ENCODE measurements around the gene PASK.
"Not testable (repeated sequence)": the region's sequence is repeated elsewhere in the genome, so short reads cannot be mapped to it uniquely, and the experiment has no call there.

The PASK gene

GRCh38 chr2:241110089-241110606 lies 39.1 kb downstream of the PASK start:
- Histone ChIP-seq H3K27ac (peak overlapping the region; percentile 59), H3K9me3 (no peaks in the 10 kb centered on the region), H3K4me3 (no peak overlapping the region), H3K36me3 (peaks cover 70% of the 10 kb centered on the region), H3K4me2 (peak overlapping the region; percentile 68), H4K20me1 (no peaks in the 10 kb centered on the region), H3K27me3 (no peaks in the 10 kb centered on the region), H3K4me1 (peaks cover 56% of the 10 kb centered on the region), H3K9ac (no peak overlapping the region)
- TF ChIP-seq Cebpa-rat (IDR thresholded peaks at IDR 0.05) = no peak

GRCh38 chr2:241109210-241110088 lies 39.8 kb downstream of the PASK start:
- Histone ChIP-seq H3K9me3 (no peaks in the 10 kb centered on the region), H3K27ac (no peak overlapping the region), H3K36me3 (peaks cover 63% of the 10 kb centered on the region), H3K4me3 (no peak overlapping the region), H4K20me1 (no peaks in the 10 kb centered on the region), H3K9ac (no peak overlapping the region), H3K4me1 (peaks cover 58% of the 10 kb centered on the region), H3K27me3 (no peaks in the 10 kb centered on the region), H3K4me2 (peak overlapping the region; percentile 64)
- TF ChIP-seq Cebpa-rat (IDR thresholded peaks at IDR 0.05) = no peak

GRCh38 chr2:241108271-241109209 lies 40.7 kb downstream of the PASK start:
- H3K4me1 ChIP-seq = peaks cover 61% of the 10 kb centered on the region
- no peaks in the 10 kb centered on the region for H4K20me1 ChIP-seq
- peaks cover 54% of the 10 kb centered on the region for H3K36me3 ChIP-seq
- no peak for TF ChIP-seq Cebpa-rat (IDR thresholded peaks at IDR 0.05)
- no peak overlapping the region for H3K9ac ChIP-seq
- H3K27ac ChIP-seq = peak overlapping the region; percentile 20; the same call in 1 of the 2 replicates
- no peaks in the 10 kb centered on the region for H3K9me3 ChIP-seq
- no peaks in the 10 kb centered on the region for H3K27me3 ChIP-seq
- H3K4me2 ChIP-seq = peak overlapping the region; percentile 64
- H3K4me3 ChIP-seq = no peak overlapping the region

GRCh38 chr2:241107031-241107783 lies 42.1 kb downstream of the PASK start:
- no peak overlapping the region for H3K4me3 ChIP-seq
- H3K4me2 ChIP-seq = no peak overlapping the region
- H3K27ac ChIP-seq = no peak overlapping the region
- no peaks in the 10 kb centered on the region for H3K27me3 ChIP-seq
- H3K9ac ChIP-seq = no peak overlapping the region
- peaks cover 65% of the 10 kb centered on the region for H3K4me1 ChIP-seq
- H4K20me1 ChIP-seq = no peaks in the 10 kb centered on the region
- H3K9me3 ChIP-seq = no peaks in the 10 kb centered on the region
- no peak for TF ChIP-seq Cebpa-rat (IDR thresholded peaks at IDR 0.05)
- peaks cover 44% of the 10 kb centered on the region for H3K36me3 ChIP-seq

GRCh38 chr2:241105641-241106040 lies 43.6 kb downstream of the PASK start:
- Histone ChIP-seq H3K4me1 (peaks cover 60% of the 10 kb centered on the region), H3K36me3 (peaks cover 41% of the 10 kb centered on the region), H3K9ac (peak overlapping the region; percentile 36; the same call in 1 of the 2 replicates), H3K4me3 (no peak overlapping the region), H3K27ac (no peak overlapping the region), H3K9me3 (no peaks in the 10 kb centered on the region), H4K20me1 (no peaks in the 10 kb centered on the region), H3K27me3 (no peaks in the 10 kb centered on the region), H3K4me2 (peak overlapping the region; percentile 49)
- no peak for TF ChIP-seq Cebpa-rat (IDR thresholded peaks at IDR 0.05)

GRCh38 chr2:241104611-241105010 lies 44.7 kb downstream of the PASK start:
- H3K27me3 ChIP-seq, H4K20me1 ChIP-seq, H3K27ac ChIP-seq, H3K4me2 ChIP-seq, H3K9me3 ChIP-seq, H3K9ac ChIP-seq, H3K4me3 ChIP-seq: not testable (repeated sequence)
- H3K36me3 ChIP-seq = peaks cover 45% of the 10 kb centered on the region
- H3K4me1 ChIP-seq = peaks cover 59% of the 10 kb centered on the region

- H3K27ac ChIP-seq = peak overlapping the region; percentile 91
Measured at GRCh38 chr2:241103176-241103595, 46.1 kb downstream of the PASK start.

GRCh38 chr2:241102239-241102803 lies 47.0 kb downstream of the PASK start, which contains the start of gene MTERF4:
Gene MTERF4 (minus strand): TSS chr2:241102287. CDS start chr2:241102273, 14 bp downstream.
- Histone ChIP-seq H3K9me3 (no peaks in the 10 kb centered on the region), H3K9ac (peak within 1 kb of the TSS; percentile 89), H3K27ac (peak within 1 kb of the TSS; percentile 91), H3K4me2 (peak within 1 kb of the TSS; percentile 97), H3K4me3 (peak within 1 kb of the TSS; percentile 85), H3K36me3 (peaks cover 49% of the 10 kb centered on the region), H4K20me1 (peaks cover 23% of the 10 kb centered on the region), H3K4me1 (peaks cover 46% of the 10 kb centered on the region), H3K27me3 (no peaks in the 10 kb centered on the region)
- no peak for TF ChIP-seq Cebpa-rat (IDR thresholded peaks at IDR 0.05)

More at GRCh38 chr2:241103176-241103595, 46.1 kb downstream of the PASK start:
- Histone ChIP-seq H3K27me3 (no peaks in the 10 kb centered on the region), H4K20me1 (peaks cover 15% of the 10 kb centered on the region), H3K9me3 (no peaks in the 10 kb centered on the region), H3K4me2 (peak overlapping the region; percentile 97), H3K4me3 (peak overlapping the region; percentile 85), H3K9ac (peak overlapping the region; percentile 89), H3K36me3 (peaks cover 49% of the 10 kb centered on the region), H3K4me1 (peaks cover 48% of the 10 kb centered on the region)
- no peak for TF ChIP-seq Cebpa-rat (IDR thresholded peaks at IDR 0.05)

- Histone ChIP-seq H3K4me3 (no peak overlapping the region), H4K20me1 (peaks cover 40% of the 10 kb centered on the region), H3K9me3 (no peaks in the 10 kb centered on the region), H3K4me1 (peaks cover 43% of the 10 kb centered on the region), H3K9ac (no peak overlapping the region), H3K36me3 (peaks cover 64% of the 10 kb centered on the region), H3K4me2 (no peak overlapping the region), H3K27ac (no peak overlapping the region), H3K27me3 (no peaks in the 10 kb centered on the region)
- TF ChIP-seq Cebpa-rat (IDR thresholded peaks at IDR 0.05) = no peak
Measured at GRCh38 chr2:241099246-241099645, 50.0 kb downstream of the PASK start.

Data from BLaER1 (cell line).